GM13977 (cell line): ENCODE data around the gene ZNF117.
A peak's percentile ranks its signal among the peaks of the same experiment; 100 is the strongest.
"Not testable (repeated sequence)": the region's sequence is repeated elsewhere in the genome, so short reads cannot be mapped to it uniquely, and the experiment has no call there.

Source experiments
- DNase-seq: peaks from one replicate; pipeline ENCODE4 v3.0.0; 2012; ENCODE audit warnings: low spot score
- in situ Hi-C: fragments of 300-500 bp; cut with MboI; formaldehyde crosslinking; loops from one replicate; pipeline ENCODE4 v1.12.0; 2022; ENCODE audit warnings: low sequenced_read_pairs, low pct_unique_long_range_greater_than_20kb, mixed read lengths, inconsistent platforms; ENCODE audit not compliant: unreplicated experiment
- TF ChIP-seq, protein P1 (sequence below): IDR thresholded peaks from 2 replicates; pipeline ENCODE4 v1.5.1; 2012; ENCODE audit warnings: mild to moderate bottlenecking, control low read depth; ENCODE audit not compliant: insufficient read depth; ENCODE audit errors: extremely low read depth, missing control alignments

ZNF117 gene

DNA sequence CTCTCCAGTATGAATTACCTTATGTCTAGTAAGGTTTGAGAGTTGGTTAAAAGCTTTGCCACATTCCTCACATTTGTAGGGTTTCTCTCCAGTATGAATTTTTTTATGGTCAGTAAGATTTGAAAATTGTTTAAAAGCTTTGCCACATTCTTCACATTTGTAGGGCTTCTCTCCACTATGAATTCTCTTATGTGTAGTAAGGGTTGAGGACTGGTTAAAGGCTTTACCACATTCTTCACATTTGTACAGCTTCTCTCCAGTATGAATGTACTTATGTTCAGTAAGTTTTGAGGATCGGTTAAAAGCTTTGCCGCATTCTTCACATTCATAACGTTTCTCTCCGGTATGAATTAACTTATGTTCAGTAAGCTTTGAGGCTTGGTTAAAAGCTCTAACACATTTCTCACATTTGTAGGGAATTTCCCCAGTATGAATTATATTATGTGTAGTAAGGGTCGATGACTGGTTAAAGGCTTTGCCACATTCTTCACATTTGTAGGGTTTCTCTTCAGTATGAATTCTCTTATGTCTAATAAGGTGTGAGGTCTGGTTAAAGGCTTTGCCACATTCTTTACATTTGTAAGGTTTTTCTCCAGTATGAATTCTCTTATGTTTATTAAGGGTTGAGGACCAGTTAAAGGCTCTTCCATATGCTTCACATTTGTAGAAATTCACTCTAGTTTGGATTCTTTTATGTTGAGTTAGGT is 12.2 kb downstream of the ZNF117 start:
- in situ Hi-C loops: no loop called here
- no peak for DNase-seq
- TF ChIP-seq, protein P1, sequence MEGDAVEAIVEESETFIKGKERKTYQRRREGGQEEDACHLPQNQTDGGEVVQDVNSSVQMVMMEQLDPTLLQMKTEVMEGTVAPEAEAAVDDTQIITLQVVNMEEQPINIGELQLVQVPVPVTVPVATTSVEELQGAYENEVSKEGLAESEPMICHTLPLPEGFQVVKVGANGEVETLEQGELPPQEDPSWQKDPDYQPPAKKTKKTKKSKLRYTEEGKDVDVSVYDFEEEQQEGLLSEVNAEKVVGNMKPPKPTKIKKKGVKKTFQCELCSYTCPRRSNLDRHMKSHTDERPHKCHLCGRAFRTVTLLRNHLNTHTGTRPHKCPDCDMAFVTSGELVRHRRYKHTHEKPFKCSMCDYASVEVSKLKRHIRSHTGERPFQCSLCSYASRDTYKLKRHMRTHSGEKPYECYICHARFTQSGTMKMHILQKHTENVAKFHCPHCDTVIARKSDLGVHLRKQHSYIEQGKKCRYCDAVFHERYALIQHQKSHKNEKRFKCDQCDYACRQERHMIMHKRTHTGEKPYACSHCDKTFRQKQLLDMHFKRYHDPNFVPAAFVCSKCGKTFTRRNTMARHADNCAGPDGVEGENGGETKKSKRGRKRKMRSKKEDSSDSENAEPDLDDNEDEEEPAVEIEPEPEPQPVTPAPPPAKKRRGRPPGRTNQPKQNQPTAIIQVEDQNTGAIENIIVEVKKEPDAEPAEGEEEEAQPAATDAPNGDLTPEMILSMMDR: no peak

DNA sequence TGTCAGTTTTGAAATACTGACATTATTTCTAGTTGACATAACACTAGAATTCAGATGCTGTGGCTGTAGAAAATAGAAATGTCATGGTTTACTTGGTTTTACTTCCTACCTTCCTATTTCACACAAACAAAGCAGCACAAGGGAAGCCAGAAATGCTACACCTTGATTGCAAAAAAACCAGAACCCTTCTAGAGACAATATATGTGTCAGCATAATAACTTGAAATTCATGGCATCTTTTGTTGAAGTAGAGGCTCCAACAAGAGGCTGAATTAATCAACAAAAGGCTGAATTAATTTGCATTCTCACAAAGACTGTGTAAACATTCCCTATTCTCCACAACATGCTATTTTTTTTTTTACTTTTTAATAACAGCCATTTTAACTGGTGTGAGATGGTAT is 25.2 kb downstream of the ZNF117 start:
- TF ChIP-seq, protein P1: no peak
- in situ Hi-C loops: no loop called here
- no peak for DNase-seq

DNA sequence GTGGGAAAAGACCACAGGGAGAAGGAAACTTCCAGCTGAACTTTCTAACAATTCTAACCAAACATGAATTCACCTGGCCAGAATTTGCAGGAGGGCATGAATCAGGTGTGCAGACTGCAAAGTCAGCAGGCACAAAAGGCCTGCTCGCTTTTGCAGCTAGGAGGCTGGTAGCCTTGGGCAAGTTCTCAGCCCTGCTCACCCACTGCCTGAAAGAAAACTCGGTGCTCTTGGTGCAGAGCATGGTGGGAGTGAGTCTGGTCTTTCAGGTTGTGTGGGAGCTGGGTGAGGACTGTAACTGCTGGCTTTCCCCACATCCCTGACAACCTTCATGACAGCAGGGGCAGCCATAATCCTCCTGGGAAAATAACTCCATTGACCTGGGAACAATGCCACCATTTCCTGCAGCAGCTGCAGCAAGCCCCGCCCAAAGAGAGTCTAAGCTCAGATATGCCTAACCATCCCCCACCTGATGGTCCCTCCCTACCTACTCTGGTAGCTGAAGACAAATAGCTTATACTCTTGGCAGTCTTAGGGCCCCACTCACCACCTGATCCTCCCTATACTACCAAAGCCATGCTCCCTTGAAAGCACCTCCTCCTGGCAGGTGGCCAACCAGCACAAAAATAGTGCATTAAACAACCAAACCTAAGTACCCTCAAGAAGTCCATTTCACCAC is 31.6 kb downstream of the ZNF117 start:
- TF ChIP-seq, protein P1: no peak
- DNase-seq: no peak
- in situ Hi-C loops: no loop called here

DNA sequence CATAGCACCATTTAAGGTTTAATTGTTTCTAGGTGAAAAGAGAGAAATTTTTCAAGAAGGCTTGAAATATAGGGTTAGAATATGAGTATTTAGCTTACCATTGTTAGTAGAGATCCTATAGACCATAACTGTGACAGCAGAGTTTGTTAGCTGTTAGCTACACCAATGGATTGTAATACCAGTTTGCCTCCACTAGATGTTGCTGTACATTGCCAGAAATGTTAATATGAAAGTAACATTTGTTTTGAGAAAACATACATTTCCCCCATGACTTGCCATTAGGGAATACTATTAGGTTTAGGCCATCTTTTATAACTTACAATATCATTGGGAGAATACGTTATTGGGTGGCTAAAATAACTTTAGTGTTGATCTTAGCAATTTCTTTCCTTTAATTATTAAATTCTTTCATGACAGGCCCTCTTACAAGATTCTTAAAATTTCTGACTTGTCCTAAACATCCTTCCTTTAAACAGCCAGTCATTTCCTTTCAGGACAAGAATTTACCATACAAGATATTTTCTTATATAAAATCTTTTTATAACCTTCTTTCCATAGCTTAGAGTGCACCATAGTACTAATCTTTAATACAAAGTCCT is 39.5 kb downstream of the ZNF117 start:
- in situ Hi-C loops: no loop called here
- DNase-seq: peak; percentile 69
- TF ChIP-seq, protein P1: peak; percentile 86

DNA sequence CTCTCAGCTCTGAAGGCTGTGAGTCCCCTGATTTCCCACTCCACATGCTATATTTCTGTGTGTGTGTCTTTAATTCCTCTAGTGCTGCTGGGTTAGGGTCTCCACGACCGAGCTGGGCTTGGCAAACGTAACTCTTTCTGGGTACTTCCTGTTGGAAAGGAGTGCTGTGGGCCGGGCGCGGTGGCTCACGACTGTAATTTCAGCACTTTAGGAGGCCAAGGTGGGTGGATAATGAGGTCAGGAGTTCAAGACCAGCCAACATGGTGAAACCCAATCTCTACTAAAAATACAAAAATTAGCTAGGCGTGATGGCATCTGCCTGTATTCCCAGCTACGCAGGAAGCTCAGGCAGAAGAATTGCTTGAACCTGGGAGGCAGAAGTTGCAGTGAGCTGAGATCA is 40.2 kb downstream of the ZNF117 start:
- DNase-seq, in situ Hi-C loops: not testable (repeated sequence)

DNA sequence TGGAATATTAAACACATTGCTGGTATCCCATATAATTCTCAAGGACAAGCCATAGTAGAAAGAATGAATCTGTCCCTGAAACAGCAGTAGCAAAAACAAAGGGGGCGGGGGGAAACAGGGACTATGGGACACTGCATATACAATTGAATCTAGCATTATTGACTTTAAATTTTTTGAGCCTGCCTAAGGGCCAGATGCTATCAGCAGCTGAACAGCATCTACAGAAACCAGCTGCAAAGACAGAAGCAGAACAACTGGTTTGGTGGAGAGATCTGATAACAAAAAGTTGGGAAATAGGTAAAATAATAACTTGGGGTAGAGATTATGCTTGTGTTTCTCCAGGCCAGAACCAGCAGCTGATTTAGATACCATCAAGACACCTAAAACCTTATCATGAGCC is 42.1 kb downstream of the ZNF117 start:
- DNase-seq, in situ Hi-C loops: not testable (repeated sequence)

DNA sequence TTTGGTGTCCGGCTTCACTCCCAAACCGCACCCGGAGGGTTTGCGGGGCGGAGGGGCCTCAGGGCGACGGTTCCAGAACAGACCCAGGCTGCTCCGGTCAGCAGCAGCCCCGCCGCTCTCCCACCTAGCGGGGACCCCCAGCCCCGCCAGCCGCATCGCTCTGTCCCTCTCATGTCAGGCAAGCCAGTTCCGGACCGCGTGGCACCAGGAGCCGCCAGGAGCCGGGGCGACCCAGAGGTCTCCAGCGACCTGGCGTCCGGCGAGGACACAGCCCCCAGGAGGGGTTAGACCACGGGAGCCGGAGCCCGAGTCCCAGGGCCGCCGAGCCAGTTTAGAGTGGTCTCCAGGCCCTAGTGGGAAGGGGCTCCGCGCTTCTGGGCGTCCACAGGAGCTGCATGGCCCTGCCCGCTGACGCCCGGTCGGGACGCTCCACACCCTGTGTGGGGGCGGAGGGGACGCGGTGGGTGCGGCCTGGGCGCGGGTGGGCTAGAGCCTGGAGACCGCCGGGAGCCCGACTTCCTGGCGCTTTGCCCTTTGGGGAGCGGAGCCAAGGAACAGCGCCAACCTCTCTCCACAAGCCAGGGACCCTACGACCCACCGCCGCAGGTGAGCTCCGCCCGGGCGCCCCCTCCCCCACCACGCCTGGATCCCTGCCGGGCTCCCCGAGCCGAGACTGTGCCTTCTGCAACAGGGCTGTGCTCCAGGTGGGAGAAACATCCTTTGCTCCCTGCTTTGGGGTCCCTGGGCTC is 43.4 kb downstream of the ZNF117 start:
- in situ Hi-C loops: no loop called here
- no peak for DNase-seq
- TF ChIP-seq, protein P1: no peak
